ENCODE measurements around the gene NSUN4.

DNA sequence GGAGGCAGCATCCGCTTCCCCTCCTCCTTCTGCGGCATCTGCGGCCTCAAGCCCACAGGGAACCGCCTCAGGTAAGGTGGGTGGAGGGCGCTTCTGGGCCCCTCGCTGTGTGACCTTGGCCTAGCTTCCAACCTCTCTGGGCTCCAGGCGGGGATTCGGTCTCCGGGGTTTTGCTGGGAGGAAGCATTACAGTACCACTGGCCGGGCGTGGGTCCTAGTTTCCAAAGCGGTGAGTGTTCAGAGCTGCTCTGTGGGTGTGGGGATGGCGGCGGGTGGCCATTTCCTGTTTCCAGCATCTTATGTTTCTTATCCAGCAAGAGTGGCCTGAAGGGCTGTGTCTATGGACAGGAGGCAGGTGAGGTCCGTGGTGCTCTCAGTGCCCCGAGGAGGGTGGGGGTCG is 65.1 kb downstream of the NSUN4 start:
- TF ChIP-seq, protein P1, sequence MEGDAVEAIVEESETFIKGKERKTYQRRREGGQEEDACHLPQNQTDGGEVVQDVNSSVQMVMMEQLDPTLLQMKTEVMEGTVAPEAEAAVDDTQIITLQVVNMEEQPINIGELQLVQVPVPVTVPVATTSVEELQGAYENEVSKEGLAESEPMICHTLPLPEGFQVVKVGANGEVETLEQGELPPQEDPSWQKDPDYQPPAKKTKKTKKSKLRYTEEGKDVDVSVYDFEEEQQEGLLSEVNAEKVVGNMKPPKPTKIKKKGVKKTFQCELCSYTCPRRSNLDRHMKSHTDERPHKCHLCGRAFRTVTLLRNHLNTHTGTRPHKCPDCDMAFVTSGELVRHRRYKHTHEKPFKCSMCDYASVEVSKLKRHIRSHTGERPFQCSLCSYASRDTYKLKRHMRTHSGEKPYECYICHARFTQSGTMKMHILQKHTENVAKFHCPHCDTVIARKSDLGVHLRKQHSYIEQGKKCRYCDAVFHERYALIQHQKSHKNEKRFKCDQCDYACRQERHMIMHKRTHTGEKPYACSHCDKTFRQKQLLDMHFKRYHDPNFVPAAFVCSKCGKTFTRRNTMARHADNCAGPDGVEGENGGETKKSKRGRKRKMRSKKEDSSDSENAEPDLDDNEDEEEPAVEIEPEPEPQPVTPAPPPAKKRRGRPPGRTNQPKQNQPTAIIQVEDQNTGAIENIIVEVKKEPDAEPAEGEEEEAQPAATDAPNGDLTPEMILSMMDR (IDR thresholded peaks at IDR 0.05): no peak
- no peak for TF ChIP-seq POLR2A (IDR thresholded peaks at IDR 0.05)

All from testis (tissue), 2 donors.